ENCODE results near the gene DROSHA.
A peak's percentile ranks its signal among the peaks of the same experiment; 100 is the strongest.

Gene DROSHA

GRCh38 chr5:31469886-31470285 lies 62.0 kb downstream of the DROSHA start:
- DNase-seq (ENCODE audit: low read depth) = no peak

- no peak for DNase-seq (ENCODE audit: low read depth)
Measured at GRCh38 chr5:31469466-31469865, 62.4 kb downstream of the DROSHA start.

- DNase-seq (ENCODE audit: low read depth) = no peak
Measured at GRCh38 chr5:31465291-31465690, 66.6 kb downstream of the DROSHA start.

- no peak for DNase-seq (ENCODE audit: low read depth)
Measured at GRCh38 chr5:31464081-31464480, 67.8 kb downstream of the DROSHA start.

- no peak for DNase-seq (ENCODE audit: low read depth)
Measured at GRCh38 chr5:31463351-31463750, 68.5 kb downstream of the DROSHA start.

- DNase-seq (ENCODE audit: low read depth) = no peak
Measured at GRCh38 chr5:31459594-31459993, 72.3 kb downstream of the DROSHA start.

GRCh38 chr5:31455172-31455571 lies 76.7 kb downstream of the DROSHA start:
- DNase-seq (ENCODE audit: low read depth) = no peak

- no peak for DNase-seq (ENCODE audit: low read depth)
Measured at GRCh38 chr5:31453522-31453921, 78.4 kb downstream of the DROSHA start.

- DNase-seq (ENCODE audit: low read depth) = no peak
Measured at GRCh38 chr5:31452314-31452713, 79.6 kb downstream of the DROSHA start.

- no peak for DNase-seq (ENCODE audit: low read depth)
Measured at GRCh38 chr5:31449962-31450361, 81.9 kb downstream of the DROSHA start.

GRCh38 chr5:31449174-31449573 lies 82.7 kb downstream of the DROSHA start:
- peak; percentile 54 for DNase-seq (ENCODE audit: low read depth)

- no peak for DNase-seq (ENCODE audit: low read depth)
Measured at GRCh38 chr5:31445041-31445600, 86.8 kb downstream of the DROSHA start.

GRCh38 chr5:31443572-31443971 lies 88.3 kb downstream of the DROSHA start:
- no peak for DNase-seq (ENCODE audit: low read depth)

- DNase-seq (ENCODE audit: low read depth) = no peak
Measured at GRCh38 chr5:31442058-31442745, 89.7 kb downstream of the DROSHA start.

GRCh38 chr5:31436851-31437250 lies 95.0 kb downstream of the DROSHA start:
- no peak for DNase-seq (ENCODE audit: low read depth)

GRCh38 chr5:31435730-31436129 lies 96.2 kb downstream of the DROSHA start:
- DNase-seq (ENCODE audit: low read depth) = no peak

- DNase-seq (ENCODE audit: low read depth) = no peak
Measured at GRCh38 chr5:31434898-31435297, 97.0 kb downstream of the DROSHA start.

GRCh38 chr5:31433229-31433628 lies 98.7 kb downstream of the DROSHA start:
- no peak for DNase-seq (ENCODE audit: low read depth)

GRCh38 chr5:31427724-31428309 lies 104.1 kb downstream of the DROSHA start:
- no peak for DNase-seq (ENCODE audit: low read depth)

GRCh38 chr5:31427013-31427723 lies 104.7 kb downstream of the DROSHA start:
- DNase-seq (ENCODE audit: low read depth) = no peak

GRCh38 chr5:31421806-31422586 lies 109.9 kb downstream of the DROSHA start:
- DNase-seq (ENCODE audit: low read depth) = no peak

GRCh38 chr5:31417512-31417911 lies 114.4 kb downstream of the DROSHA start:
- DNase-seq (ENCODE audit: low read depth) = no peak
